Body of pancreas (tissue), 4 donors: ENCODE results near the gene SLC9C1.

ENCODE experiments used
- CTCF ChIP-seq, 7 experiments: fragments of 450-650 bp in 4 of 7; fragments of 200-600 bp in 3 of 7; sonication (generic) in 3 of 7; IDR thresholded peaks; one replicate each; pipeline ENCODE4 v1.5.1; 2016 to 2019; ENCODE audit warnings: antibody characterized with exemption in 7 of 7
- POLR2A ChIP-seq, 3 donors: fragments of 450-650 bp; IDR thresholded peaks; one replicate each; pipeline ENCODE4 v1.6.1; 2016; ENCODE audit warnings: antibody characterized with exemption in 3 of 3, mild to moderate bottlenecking in 2 of 3

- TF ChIP-seq POLR2A (IDR thresholded peaks at IDR 0.05) (no peak), CTCF (IDR thresholded peaks at IDR 0.05) (no peak)
These were observed 153.4 kb downstream of the SLC9C1 start for GRCh38 chr3:112140584-112140983.
